NT2/D1 (cell line): ENCODE measurements around the gene INSR.

Source experiments
- SUZ12 ChIP-seq: IDR thresholded peaks from 2 replicates; pipeline ENCODE4 v1.6.1; 2011; ENCODE audit not compliant: insufficient read length, insufficient read depth; ENCODE audit errors: extremely low read depth
- ZNF274 ChIP-seq: IDR thresholded peaks from 2 replicates; pipeline ENCODE4 v1.6.1; 2011; ENCODE audit warnings: mild to moderate bottlenecking, low read depth, low read length

DNA sequence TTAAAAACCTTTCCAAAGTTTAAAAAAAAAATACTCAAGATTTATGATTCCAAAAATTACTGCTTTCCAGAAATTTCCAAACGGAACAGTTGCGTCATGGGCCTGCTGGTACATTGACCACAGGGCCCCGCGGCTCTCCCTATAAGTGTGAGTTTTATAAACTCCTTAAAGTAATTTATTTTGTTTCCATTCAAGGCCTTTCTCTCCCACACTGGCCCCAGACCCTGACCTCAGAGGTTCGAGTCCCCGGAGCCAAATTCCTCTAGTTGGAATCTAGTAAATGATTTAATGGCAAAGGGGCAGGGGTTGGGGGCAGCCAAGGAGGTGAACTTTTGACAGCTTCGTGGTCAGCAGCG lies 97.5 kb downstream of the INSR start:
- TF ChIP-seq ZNF274 (no peak), SUZ12 (no peak)
